Measurements from ENCODE around the gene KIF4A. TPM values are rescaled to one million over a fixed set of nuclear protein-coding genes. Genes with fewer than 3 reads are reported as not detected.
A peak's percentile ranks its signal among the peaks of the same experiment; 100 is the strongest.

Gene KIF4A
- total RNA-seq, 1 experiment from 2014 or later: 35.8 TPM

DNA sequence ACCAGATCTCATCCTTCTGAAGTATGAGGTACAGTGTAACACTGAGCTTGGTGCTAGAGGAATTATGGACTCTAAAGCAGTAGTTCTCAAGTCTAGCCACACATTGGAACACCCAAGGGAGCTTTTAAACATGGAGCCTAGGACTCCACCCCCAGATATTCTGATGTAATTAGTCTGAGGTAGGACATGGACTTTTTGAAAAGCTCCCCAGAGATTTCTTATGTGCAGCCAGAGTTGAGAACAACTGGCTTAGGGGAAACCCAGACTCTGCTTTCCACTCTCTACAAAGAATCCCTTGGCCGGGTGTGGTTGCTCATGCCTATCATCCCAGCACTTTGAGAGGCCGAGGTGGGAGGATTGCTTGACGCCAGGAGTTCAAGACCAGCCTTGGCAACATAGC lies 121.6 kb downstream of the KIF4A start:
- no peak overlapping the region for H3K27ac ChIP-seq (ENCODE audit: low read length)
- H3K4me2 ChIP-seq (ENCODE audit: low read length): no peak overlapping the region
- no peaks in the 10 kb centered on the region for H3K4me1 ChIP-seq (ENCODE audit: insufficient read depth, low read length)
- ChIA-PET CTCF (no interaction called here), POLR2A (ENCODE audit: unreplicated experiment) (no interaction called here)
- no peaks in the 10 kb centered on the region for H3K9me2 ChIP-seq (replicated peaks; ENCODE audit: low read length)
- no peak for TF ChIP-seq EZH2phosphoT487 (IDR thresholded peaks at IDR 0.05; ENCODE audit: borderline replicate concordance, low read length)
- intact Hi-C loops (cut with micrococcal nuclease): no loop called here
- DNase-seq: no peak
- no peaks in the 10 kb centered on the region for H3F3A ChIP-seq (ENCODE audit: low read length, unreplicated experiment)
- H3K9me3 ChIP-seq (ENCODE audit: low read length): no peaks in the 10 kb centered on the region
- no peaks in the 10 kb centered on the region for H3K79me2 ChIP-seq (ENCODE audit: low read length)
- no peaks in the 10 kb centered on the region for H3K27me3 ChIP-seq (ENCODE audit: low read length)
- no peak for ATAC-seq
- H3K36me3 ChIP-seq (ENCODE audit: low read depth, low read length): peaks cover 13% of the 10 kb centered on the region; the same call in 1 of the 2 replicates
- H3K4me3 ChIP-seq (ENCODE audit: low read length): no peak overlapping the region
- no peaks in the 10 kb centered on the region for H4K20me1 ChIP-seq (ENCODE audit: low read length)
- no peak overlapping the region for H2AFZ ChIP-seq (ENCODE audit: low read length)
- no TSS peak for BruUV-seq (replicated peaks)
- no peak overlapping the region for H3K9ac ChIP-seq (ENCODE audit: low read length)

DNA sequence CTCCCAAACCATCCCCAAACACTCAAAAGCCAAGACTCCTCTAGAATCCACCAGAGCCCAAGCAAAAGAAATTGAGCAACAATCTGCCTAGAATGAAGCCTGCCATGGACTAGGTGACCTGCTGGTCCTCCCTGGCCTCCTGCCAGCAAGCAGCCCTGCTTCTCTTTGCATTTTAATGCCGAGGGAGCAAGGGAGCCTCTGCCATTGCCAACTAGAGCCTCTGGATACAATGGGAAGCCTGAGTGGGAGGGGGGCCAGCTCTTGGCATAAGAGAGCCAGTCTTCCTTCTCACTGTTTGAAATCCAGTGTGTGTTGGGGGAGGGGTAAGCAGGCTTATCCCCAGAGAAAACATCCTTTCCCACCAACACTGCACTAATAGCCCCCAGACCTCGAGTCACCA lies 131.7 kb downstream of the KIF4A start:
- DNase-seq: no peak

DNA sequence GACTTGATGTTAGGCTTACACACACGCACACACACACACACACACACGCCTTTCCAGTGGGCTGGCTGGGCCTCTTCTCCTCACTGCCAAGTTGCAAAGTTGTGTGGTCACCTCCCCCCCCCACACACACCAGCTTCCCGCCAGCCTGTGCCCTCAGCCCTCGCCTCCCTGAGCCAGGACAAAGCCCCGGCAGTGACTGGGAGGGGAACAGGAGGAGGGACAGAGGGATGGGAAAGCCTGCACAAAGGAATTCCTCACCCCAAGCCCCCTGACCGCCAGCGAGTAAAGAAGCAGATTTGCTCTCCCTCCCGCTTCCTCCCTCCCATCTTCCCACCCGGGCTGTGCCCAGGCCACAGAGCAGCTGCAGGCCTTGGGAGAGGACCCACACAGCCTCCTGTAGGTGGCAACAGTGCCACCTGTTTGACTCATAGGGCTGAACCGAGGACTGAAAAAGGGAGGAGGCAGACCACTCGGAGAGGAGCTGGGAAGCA lies 133.0 kb downstream of the KIF4A start, which contains the start of gene GDPD2:
TSS of gene GDPD2 (plus strand) at position 464 of the 491 bp plus-strand sequence. CDS start 1,671 bp downstream, outside the sequence.
- 0 out of 2 replicates have a peak, but pooled peaks cover 9% of the 10 kb centered on the region for H3K36me3 ChIP-seq (ENCODE audit: low read depth, low read length)
- no peak within 1 kb of the TSS for H3K4me3 ChIP-seq (ENCODE audit: low read length)
- no peaks in the 10 kb centered on the region for H3K9me3 ChIP-seq (ENCODE audit: low read length)
- no peak within 1 kb of the TSS for H3K9ac ChIP-seq (ENCODE audit: low read length)
- H3F3A ChIP-seq (ENCODE audit: low read length, unreplicated experiment): no peaks in the 10 kb centered on the region
- no peak within 1 kb of the TSS for H3K27ac ChIP-seq (ENCODE audit: low read length)
- no peak within 1 kb of the TSS for H2AFZ ChIP-seq (ENCODE audit: low read length)
- no peak within 1 kb of the TSS for H3K4me2 ChIP-seq (ENCODE audit: low read length)
- H3K4me1 ChIP-seq (ENCODE audit: insufficient read depth, low read length): no peaks in the 10 kb centered on the region
- DNase-seq: peak; percentile 54
- H3K9me2 ChIP-seq (replicated peaks; ENCODE audit: low read length): no peaks in the 10 kb centered on the region
- ChIA-PET POLR2A (ENCODE audit: unreplicated experiment) (interaction anchor here (0.5 kb wide), 1 partner anchor 403 kb away, joined by 5 read pairs; no protein-coding TSS in a partner anchor), CTCF (interaction anchor here (0.6 to 1.2 kb wide), 6 partner anchors 11 to 242 kb away, joined by 3 to 8 read pairs (median 4); no protein-coding TSS in a partner anchor)
- no peaks in the 10 kb centered on the region for H3K27me3 ChIP-seq (ENCODE audit: low read length)
- no TSS peak for BruUV-seq (replicated peaks)
- H4K20me1 ChIP-seq (ENCODE audit: low read length): no peaks in the 10 kb centered on the region
- TF ChIP-seq, protein P1, sequence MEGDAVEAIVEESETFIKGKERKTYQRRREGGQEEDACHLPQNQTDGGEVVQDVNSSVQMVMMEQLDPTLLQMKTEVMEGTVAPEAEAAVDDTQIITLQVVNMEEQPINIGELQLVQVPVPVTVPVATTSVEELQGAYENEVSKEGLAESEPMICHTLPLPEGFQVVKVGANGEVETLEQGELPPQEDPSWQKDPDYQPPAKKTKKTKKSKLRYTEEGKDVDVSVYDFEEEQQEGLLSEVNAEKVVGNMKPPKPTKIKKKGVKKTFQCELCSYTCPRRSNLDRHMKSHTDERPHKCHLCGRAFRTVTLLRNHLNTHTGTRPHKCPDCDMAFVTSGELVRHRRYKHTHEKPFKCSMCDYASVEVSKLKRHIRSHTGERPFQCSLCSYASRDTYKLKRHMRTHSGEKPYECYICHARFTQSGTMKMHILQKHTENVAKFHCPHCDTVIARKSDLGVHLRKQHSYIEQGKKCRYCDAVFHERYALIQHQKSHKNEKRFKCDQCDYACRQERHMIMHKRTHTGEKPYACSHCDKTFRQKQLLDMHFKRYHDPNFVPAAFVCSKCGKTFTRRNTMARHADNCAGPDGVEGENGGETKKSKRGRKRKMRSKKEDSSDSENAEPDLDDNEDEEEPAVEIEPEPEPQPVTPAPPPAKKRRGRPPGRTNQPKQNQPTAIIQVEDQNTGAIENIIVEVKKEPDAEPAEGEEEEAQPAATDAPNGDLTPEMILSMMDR (conservative IDR thresholded peaks at IDR 0.05; ENCODE audit: low read depth, low read length): peak; percentile 63
- no peak for TF ChIP-seq EZH2phosphoT487 (IDR thresholded peaks at IDR 0.05; ENCODE audit: borderline replicate concordance, low read length)
- ATAC-seq: peak; percentile 94
- no peaks in the 10 kb centered on the region for H3K79me2 ChIP-seq (ENCODE audit: low read length)
- intact Hi-C loops (cut with micrococcal nuclease): loop anchor here (1.0 kb wide), 1 partner anchor 131 kb away; no protein-coding TSS in a partner anchor

More for the DNA sequence above, 131.7 kb downstream of the KIF4A start:
- Histone ChIP-seq H4K20me1 (ENCODE audit: low read length) (no peaks in the 10 kb centered on the region), H3K9me3 (ENCODE audit: low read length) (no peaks in the 10 kb centered on the region), H2AFZ (ENCODE audit: low read length) (no peak overlapping the region), H3K4me3 (ENCODE audit: low read length) (no peak overlapping the region), H3K36me3 (ENCODE audit: low read depth, low read length) (peaks cover 9% of the 10 kb centered on the region; the same call in 1 of the 2 replicates), H3K4me2 (ENCODE audit: low read length) (no peak overlapping the region), H3K4me1 (ENCODE audit: insufficient read depth, low read length) (no peaks in the 10 kb centered on the region), H3K27ac (ENCODE audit: low read length) (no peak overlapping the region), H3K9ac (ENCODE audit: low read length) (no peak overlapping the region), H3K27me3 (ENCODE audit: low read length) (no peaks in the 10 kb centered on the region), H3F3A (ENCODE audit: low read length, unreplicated experiment) (no peaks in the 10 kb centered on the region), H3K79me2 (ENCODE audit: low read length) (no peaks in the 10 kb centered on the region), H3K9me2 (replicated peaks; ENCODE audit: low read length) (no peaks in the 10 kb centered on the region)
- ChIA-PET POLR2A (ENCODE audit: unreplicated experiment) (no interaction called here), CTCF (no interaction called here)
- no peak for ATAC-seq
- BruUV-seq (replicated peaks): no TSS peak
- TF ChIP-seq EZH2 (IDR thresholded peaks at IDR 0.05; ENCODE audit: low read length, unreplicated experiment) (no peak), EZH2phosphoT487 (IDR thresholded peaks at IDR 0.05; ENCODE audit: borderline replicate concordance, low read length) (no peak)
- TF ChIP-seq, protein P1 (conservative IDR thresholded peaks at IDR 0.05; ENCODE audit: low read depth, low read length): no peak
- intact Hi-C loops (cut with micrococcal nuclease): no loop called here

Data from PC-3 (cell line).